GM12865 (cell line): ENCODE results near the gene DNLZ.

ENCODE experiments used
- DNase-seq: peaks from one replicate; pipeline ENCODE4 v3.0.0; 2010; ENCODE audit warnings: low read depth
- H3K4me3 ChIP-seq: 2 replicates; pipeline ENCODE4 v1.5.1; 2011; ENCODE audit warnings: mild to moderate bottlenecking, low read depth, low read length, control low read depth
- TF ChIP-seq, protein P1 (sequence below): IDR thresholded peaks from 2 replicates; pipeline ENCODE4 v1.5.1; 2011; ENCODE audit warnings: low read length, control low read depth, low read depth, inconsistent platforms; ENCODE audit not compliant: insufficient read depth; ENCODE audit errors: missing control alignments

Gene DNLZ

DNA sequence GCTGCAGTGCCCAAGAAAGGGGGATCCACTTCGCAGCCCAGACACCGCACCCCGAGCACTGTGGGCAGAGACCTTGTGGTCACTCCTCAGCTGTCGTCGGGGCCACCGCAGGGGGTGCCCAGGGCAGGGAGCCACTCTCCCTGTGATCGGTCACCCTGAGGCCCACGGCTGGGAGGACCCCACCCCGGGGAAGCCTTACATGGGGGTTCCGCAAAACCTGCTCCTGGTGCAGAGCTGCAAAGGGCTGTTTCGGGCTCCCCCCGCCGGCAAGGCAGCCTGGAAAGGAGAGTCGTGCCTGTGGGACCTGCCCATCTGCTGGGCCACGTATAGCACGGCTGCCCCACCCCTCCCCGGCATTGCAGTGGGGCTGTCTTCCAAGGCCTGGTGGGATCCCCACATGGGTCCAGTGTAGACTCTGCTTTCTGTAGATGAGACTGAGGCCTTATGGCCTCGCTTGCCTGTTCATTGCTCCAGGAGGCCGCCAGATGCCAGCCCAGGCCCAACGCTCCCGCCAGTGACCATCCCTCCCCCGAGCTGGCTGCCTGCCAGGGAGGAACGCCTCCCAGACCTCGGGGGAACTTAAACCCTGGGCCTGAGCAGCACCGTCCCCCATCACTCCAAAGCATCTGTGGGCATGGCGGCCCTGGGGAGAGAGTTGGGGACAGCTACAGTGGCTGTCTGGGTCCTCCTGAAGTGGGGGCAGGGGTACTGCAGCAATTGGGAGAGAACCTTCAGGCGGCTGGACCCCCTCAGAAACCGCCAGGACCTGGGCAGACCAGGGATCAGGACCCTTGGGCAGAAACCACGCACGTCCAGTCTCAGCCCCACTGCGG is 1.6 kb upstream of the DNLZ start:
- TF ChIP-seq, protein P1, sequence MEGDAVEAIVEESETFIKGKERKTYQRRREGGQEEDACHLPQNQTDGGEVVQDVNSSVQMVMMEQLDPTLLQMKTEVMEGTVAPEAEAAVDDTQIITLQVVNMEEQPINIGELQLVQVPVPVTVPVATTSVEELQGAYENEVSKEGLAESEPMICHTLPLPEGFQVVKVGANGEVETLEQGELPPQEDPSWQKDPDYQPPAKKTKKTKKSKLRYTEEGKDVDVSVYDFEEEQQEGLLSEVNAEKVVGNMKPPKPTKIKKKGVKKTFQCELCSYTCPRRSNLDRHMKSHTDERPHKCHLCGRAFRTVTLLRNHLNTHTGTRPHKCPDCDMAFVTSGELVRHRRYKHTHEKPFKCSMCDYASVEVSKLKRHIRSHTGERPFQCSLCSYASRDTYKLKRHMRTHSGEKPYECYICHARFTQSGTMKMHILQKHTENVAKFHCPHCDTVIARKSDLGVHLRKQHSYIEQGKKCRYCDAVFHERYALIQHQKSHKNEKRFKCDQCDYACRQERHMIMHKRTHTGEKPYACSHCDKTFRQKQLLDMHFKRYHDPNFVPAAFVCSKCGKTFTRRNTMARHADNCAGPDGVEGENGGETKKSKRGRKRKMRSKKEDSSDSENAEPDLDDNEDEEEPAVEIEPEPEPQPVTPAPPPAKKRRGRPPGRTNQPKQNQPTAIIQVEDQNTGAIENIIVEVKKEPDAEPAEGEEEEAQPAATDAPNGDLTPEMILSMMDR: no peak
- H3K4me3 ChIP-seq: no peak overlapping the region
- no peak for DNase-seq

DNA sequence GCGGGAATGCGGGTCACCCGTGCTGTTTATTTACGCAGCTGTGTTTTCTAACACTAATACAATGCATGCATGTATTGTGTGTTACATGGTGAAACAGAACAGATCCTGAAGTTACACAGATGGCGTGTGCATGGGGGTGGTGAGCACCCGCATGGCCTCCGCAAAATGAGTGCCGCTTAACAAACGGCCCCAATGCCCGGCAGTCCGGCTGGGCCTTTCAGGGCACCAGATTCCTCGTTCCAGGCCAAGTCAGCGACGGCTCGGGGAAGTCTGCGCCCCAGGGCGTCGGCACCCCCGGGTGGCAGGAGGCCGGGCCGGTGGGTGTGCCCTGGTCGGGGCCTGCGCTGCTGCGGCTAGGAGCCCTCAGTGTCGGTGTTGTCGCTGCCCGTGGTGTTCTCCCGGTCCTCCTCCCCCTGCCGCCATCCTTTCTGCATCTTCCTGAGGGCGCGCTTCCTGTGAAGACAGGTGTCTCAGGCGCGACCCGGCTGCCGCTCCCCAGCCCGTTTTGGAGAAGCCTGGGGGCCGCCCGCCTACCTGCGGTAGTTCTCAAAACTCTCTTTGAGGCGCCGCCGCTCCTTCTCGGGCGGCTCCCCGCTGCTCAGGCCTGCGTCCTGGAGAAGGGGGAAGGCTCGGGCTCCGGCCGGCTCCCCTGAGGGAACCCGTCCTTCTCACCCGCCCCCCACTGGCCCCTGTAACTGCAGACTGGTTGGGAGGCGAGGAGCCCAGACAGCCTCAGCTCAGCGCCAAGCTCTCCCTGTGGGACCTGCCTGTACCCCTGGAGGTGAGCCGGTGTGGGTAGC is 605 bp upstream of the DNLZ start:
- TF ChIP-seq, protein P1: no peak
- no peak for DNase-seq
- H3K4me3 ChIP-seq: peak overlapping the region; percentile 32

DNA sequence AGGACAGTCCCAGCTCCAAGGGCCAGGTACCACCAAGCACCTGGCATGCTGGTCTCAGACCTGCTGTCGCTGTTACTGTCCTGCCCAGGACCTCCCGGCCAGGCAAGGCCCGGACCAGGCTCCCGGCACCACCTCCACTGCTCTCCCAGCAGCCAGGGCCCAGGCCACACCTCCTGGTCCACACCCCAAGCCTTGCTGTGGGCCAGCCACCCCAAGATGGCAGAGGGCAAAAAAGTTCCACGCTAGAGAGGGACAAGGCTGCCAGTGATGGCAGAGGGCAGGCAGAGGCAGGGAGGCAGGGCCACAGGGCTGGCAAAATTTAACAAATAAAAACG is 1.1 kb downstream of the DNLZ start:
- no peak for DNase-seq
- TF ChIP-seq, protein P1: no peak
- no peak overlapping the region for H3K4me3 ChIP-seq

DNA sequence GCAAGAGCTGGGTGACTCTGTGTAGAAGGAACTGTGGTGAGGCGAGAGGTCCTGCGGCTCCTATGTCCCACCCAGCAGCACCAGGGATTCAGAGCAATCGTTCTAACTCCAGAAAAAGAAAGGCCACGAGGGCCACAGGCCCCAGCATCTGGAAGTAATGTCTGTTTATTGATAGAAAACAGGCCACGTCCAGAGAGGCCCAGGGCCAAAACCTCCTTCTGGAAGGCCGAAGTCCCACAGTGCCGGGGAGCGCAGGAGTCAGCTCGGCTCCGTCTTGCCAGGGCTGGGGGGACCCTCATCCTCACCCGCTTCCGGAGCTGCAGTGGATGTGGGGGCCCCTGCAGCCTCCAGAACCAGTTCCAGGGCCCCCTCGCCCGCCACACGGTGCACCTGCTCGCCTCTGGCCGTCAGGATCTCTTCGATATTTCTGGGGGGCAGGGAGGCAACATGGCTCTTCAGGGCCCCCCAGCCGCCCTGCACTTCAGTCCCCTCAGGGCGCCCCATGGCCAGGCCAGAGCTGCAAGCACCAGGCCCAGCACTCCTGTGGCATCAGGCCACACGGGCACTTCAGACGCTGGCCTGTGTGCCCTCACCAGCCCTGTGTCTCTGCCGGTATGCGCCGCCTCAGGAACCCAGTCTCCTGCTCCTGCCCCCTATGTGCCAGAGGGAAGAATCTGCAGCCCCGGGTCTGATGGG is 1.6 kb downstream of the DNLZ start:
- TF ChIP-seq, protein P1: no peak
- DNase-seq: no peak
- H3K4me3 ChIP-seq: no peak overlapping the region

DNA sequence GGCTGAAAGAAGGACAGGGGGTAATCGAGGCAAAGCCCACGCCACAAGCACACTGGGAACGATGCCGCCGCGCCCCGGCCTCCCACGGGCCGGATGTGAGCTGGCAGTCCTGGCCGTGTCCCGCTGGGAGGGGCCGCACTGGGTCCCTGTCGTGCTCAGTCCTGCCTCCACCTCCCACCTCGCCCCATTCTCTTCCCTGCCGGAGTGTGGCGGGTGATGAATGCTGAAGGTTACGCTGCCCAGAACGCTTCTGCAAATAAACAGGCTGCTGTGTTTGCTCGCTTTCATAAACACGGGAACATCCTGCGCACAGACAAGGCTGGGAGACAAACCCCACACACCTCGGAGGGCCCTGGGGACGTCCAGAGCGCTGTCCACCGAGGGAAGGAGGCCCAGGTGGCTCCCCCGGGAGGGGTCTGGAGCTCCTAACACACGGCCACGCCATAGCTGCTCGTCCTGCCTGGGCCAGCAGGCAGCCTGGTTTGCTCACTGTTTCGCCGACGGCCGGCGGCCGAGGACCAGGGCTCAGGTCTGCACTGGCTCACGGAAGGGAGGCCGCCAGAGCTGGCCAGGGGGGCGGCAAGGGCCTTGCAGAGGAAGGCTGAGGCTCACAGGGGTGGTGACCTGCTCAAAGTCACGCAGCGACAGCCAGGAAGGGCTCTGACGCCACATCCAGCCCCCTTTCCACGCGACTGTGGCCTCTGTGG is 2.3 kb downstream of the DNLZ start:
- TF ChIP-seq, protein P1: no peak
- no peak overlapping the region for H3K4me3 ChIP-seq
- DNase-seq: no peak
